Choroid plexus epithelial cell (primary cell): ENCODE measurements around the gene WNT11.
"Not testable (repeated sequence)": the region's sequence is repeated elsewhere in the genome, so short reads cannot be mapped to it uniquely, and the experiment has no call there.

Experiments
- DNase-seq: peaks from one replicate; pipeline ENCODE4 v3.0.0-alpha.2; 2010; ENCODE audit warnings: low read depth
- H3K4me3 ChIP-seq: 2 replicates; pipeline ENCODE4 v1.5.1; 2011; ENCODE audit warnings: low read depth, mild to moderate bottlenecking, control low read depth, low read length, moderate library complexity
- TF ChIP-seq, protein P1 (sequence below): conservative IDR thresholded peaks from 2 replicates; pipeline ENCODE4 v1.5.1; 2011; ENCODE audit warnings: low read depth, mild to moderate bottlenecking, control low read depth, inconsistent platforms, low read length, moderate library complexity

WNT11 gene

GRCh38 chr11:76201056-76201455 is 5.2 kb downstream of the WNT11 start:
- no peak overlapping the region for H3K4me3 ChIP-seq
- TF ChIP-seq, protein P1, sequence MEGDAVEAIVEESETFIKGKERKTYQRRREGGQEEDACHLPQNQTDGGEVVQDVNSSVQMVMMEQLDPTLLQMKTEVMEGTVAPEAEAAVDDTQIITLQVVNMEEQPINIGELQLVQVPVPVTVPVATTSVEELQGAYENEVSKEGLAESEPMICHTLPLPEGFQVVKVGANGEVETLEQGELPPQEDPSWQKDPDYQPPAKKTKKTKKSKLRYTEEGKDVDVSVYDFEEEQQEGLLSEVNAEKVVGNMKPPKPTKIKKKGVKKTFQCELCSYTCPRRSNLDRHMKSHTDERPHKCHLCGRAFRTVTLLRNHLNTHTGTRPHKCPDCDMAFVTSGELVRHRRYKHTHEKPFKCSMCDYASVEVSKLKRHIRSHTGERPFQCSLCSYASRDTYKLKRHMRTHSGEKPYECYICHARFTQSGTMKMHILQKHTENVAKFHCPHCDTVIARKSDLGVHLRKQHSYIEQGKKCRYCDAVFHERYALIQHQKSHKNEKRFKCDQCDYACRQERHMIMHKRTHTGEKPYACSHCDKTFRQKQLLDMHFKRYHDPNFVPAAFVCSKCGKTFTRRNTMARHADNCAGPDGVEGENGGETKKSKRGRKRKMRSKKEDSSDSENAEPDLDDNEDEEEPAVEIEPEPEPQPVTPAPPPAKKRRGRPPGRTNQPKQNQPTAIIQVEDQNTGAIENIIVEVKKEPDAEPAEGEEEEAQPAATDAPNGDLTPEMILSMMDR: no peak
- no peak for DNase-seq

- DNase-seq: no peak
- no peak overlapping the region for H3K4me3 ChIP-seq
- TF ChIP-seq, protein P1: no peak
These were observed 6.0 kb downstream of the WNT11 start for GRCh38 chr11:76200006-76200940.

- not testable (repeated sequence) for DNase-seq, H3K4me3 ChIP-seq
These were observed 7.6 kb downstream of the WNT11 start for GRCh38 chr11:76198691-76199090.

GRCh38 chr11:76197941-76198640 is 8.2 kb downstream of the WNT11 start:
- TF ChIP-seq, protein P1: no peak
- H3K4me3 ChIP-seq: no peak overlapping the region
- no peak for DNase-seq

GRCh38 chr11:76197332-76197731 is 9.0 kb downstream of the WNT11 start:
- TF ChIP-seq, protein P1: no peak
- H3K4me3 ChIP-seq: no peak overlapping the region
- DNase-seq: no peak

- no peak for DNase-seq
- H3K4me3 ChIP-seq: no peak overlapping the region
- TF ChIP-seq, protein P1: no peak
These were observed 9.5 kb downstream of the WNT11 start for GRCh38 chr11:76196849-76197248.

- H3K4me3 ChIP-seq: no peak overlapping the region
- no peak for DNase-seq
- TF ChIP-seq, protein P1: no peak
These were observed 11.2 kb downstream of the WNT11 start for GRCh38 chr11:76194872-76195668.
